GM23338 (cell line): ENCODE measurements around the gene COX17. TPM values are rescaled to one million over a fixed set of nuclear protein-coding genes. Genes with fewer than 3 reads are reported as not detected.

ENCODE experiments used
- ATAC-seq: fragments of 200-7000 bp; cut with Tn5 transposase; 3 replicates; pipeline ENCODE4 v1.9.1; 2020
- DNase-seq: peaks from one replicate; pipeline ENCODE4 v3.0.0-alpha.2; 2015; ENCODE audit warnings: low spot score
- H2AFZ ChIP-seq: fragments of 200-600 bp; sonication (generic); 2 replicates; pipeline ENCODE4 v1.8.0; 2016; ENCODE audit warnings: antibody characterized with exemption, mild to moderate bottlenecking, moderate library complexity
- H3F3A ChIP-seq: fragments of 200-600 bp; sonication (generic); replicated peaks from 2 replicates; pipeline ENCODE4 v1.8.0; 2017; ENCODE audit warnings: antibody characterized with exemption, mixed run types, low read depth
- H3K27ac ChIP-seq: fragments of 200-600 bp; sonication (generic); 2 replicates; pipeline ENCODE4 v1.6.1; 2016; ENCODE audit warnings: low read depth
- H3K27me3 ChIP-seq: fragments of 200-600 bp; sonication (generic); 2 replicates; pipeline ENCODE4 v1.8.0; 2016; ENCODE audit warnings: mild to moderate bottlenecking, mixed run types, moderate library complexity; ENCODE audit not compliant: insufficient read depth
- H3K36me3 ChIP-seq: fragments of 200-600 bp; sonication (generic); 2 replicates; pipeline ENCODE4 v1.8.0; 2016; ENCODE audit warnings: mild to moderate bottlenecking; ENCODE audit not compliant: insufficient read depth
- H3K4me1 ChIP-seq: fragments of 200-600 bp; sonication (generic); 2 replicates; pipeline ENCODE4 v1.8.0; 2016; ENCODE audit warnings: mild to moderate bottlenecking, moderate library complexity; ENCODE audit not compliant: insufficient read depth
- H3K4me2 ChIP-seq: fragments of 200-600 bp; sonication (generic); 2 replicates; pipeline ENCODE4 v1.7.1; 2017; ENCODE audit warnings: mixed run types
- H3K4me3 ChIP-seq: fragments of 200-600 bp; sonication (generic); 2 replicates; pipeline ENCODE4 v1.6.1; 2016; ENCODE audit warnings: mixed run types
- H3K79me2 ChIP-seq: fragments of 200-600 bp; sonication (generic); replicated peaks from 2 replicates; pipeline ENCODE4 v1.8.0; 2017; ENCODE audit warnings: mild to moderate bottlenecking; ENCODE audit not compliant: insufficient read depth
- H3K9me2 ChIP-seq: fragments of 200-600 bp; sonication (generic); 2 replicates; pipeline ENCODE4 v1.8.0; 2017; ENCODE audit not compliant: insufficient read depth
- H4K20me1 ChIP-seq: fragments of 200-600 bp; sonication (generic); replicated peaks from 2 replicates; pipeline ENCODE4 v1.8.0; 2017; ENCODE audit warnings: mild to moderate bottlenecking; ENCODE audit not compliant: insufficient read depth
- H3K27ac Mint-ChIP-seq: 2 replicates; pipeline ENCODE4 v1.8.0; 2020; ENCODE audit warnings: inconsistent platforms, mild to moderate bottlenecking, moderate library complexity, mixed read lengths
- H3K27me3 Mint-ChIP-seq: 3 replicates; pipeline ENCODE4 v1.8.0; 2022; ENCODE audit warnings: low read depth, mild to moderate bottlenecking, moderate library complexity, mixed read lengths, inconsistent platforms; ENCODE audit not compliant: insufficient read depth, poor library complexity
- H3K36me3 Mint-ChIP-seq: 3 replicates; pipeline ENCODE4 v1.8.0; 2021; ENCODE audit warnings: low read depth, mild to moderate bottlenecking, inconsistent platforms, moderate library complexity, mixed read lengths
- H3K4me1 Mint-ChIP-seq: 3 replicates; pipeline ENCODE4 v1.8.0; 2020; ENCODE audit warnings: mild to moderate bottlenecking, inconsistent platforms, mixed read lengths
- H3K4me3 Mint-ChIP-seq: 3 replicates; pipeline ENCODE4 v1.8.0; 2021; ENCODE audit warnings: moderate library complexity, mild to moderate bottlenecking, inconsistent platforms, mixed read lengths
- H3K9me3 Mint-ChIP-seq: 3 replicates; pipeline ENCODE4 v1.8.0; 2020; ENCODE audit warnings: moderate library complexity, mild to moderate bottlenecking, inconsistent platforms, mixed read lengths
- CREB1 ChIP-seq: fragments of 250-450 bp; sonication (Bioruptor Pico); IDR thresholded peaks from 2 replicates; pipeline ENCODE4 v1.5.0; 2020; ENCODE audit warnings: low read depth, mild to moderate bottlenecking, moderate library complexity
- CTCF ChIP-seq, 2 experiments: fragments of 200-600 bp in 1 of 2; sonication (generic) in 1 of 2; conservative IDR thresholded peaks; 2 replicates each; pipeline versions ENCODE4 v1.5.1 to v1.6.1; 2016 to 2017; ENCODE audit warnings: antibody characterized with exemption in 2 of 2, low read depth in 2 of 2, mild to moderate bottlenecking in 2 of 2, moderate library complexity in 1 of 2
- ETS1 ChIP-seq: IDR thresholded peaks from 2 replicates; pipeline ENCODE4 v1.6.1; 2016; ENCODE audit warnings: antibody characterized with exemption
- EZH2 ChIP-seq: fragments of 200-600 bp; sonication (generic); IDR thresholded peaks from one replicate; pipeline ENCODE4 v1.8.0; 2017; ENCODE audit warnings: antibody characterized with exemption, mild to moderate bottlenecking, low read depth; ENCODE audit not compliant: unreplicated experiment
- NANOG ChIP-seq: IDR thresholded peaks from 2 replicates; pipeline ENCODE4 v1.6.1; 2016; ENCODE audit warnings: antibody characterized with exemption, borderline replicate concordance
- POLR2AphosphoS5 ChIP-seq: IDR thresholded peaks from 2 replicates; pipeline ENCODE4 v1.6.1; 2016; ENCODE audit warnings: antibody characterized with exemption, low read depth
- polyA plus RNA-seq: library from polyadenylated mRNA; unstranded; fragments of >200 nt; fragmentation: Nextera tagmentation; extraction: Ambion mirVana; gene quantifications from 2 replicates; pipeline ENCODE4 v1.2.1, GENCODE V29; 2016
- total RNA-seq: library from RNA; depleted of rRNA; stranded (reverse); fragments of >200 nt; shearing (Covaris generic); gene quantifications from 2 replicates; pipeline ENCODE4 v1.2.3, GENCODE V29; 2014
- TF ChIP-seq, protein P1 (sequence below): fragments of 250-450 bp; sonication (Bioruptor Pico); IDR thresholded peaks from 2 replicates; pipeline ENCODE4 v1.5.0; 2020; ENCODE audit warnings: mild to moderate bottlenecking, moderate library complexity

The COX17 gene
- total and polyA plus RNA-seq, 2 experiments from 2014 or later = 24.0 to 324 TPM

DNA sequence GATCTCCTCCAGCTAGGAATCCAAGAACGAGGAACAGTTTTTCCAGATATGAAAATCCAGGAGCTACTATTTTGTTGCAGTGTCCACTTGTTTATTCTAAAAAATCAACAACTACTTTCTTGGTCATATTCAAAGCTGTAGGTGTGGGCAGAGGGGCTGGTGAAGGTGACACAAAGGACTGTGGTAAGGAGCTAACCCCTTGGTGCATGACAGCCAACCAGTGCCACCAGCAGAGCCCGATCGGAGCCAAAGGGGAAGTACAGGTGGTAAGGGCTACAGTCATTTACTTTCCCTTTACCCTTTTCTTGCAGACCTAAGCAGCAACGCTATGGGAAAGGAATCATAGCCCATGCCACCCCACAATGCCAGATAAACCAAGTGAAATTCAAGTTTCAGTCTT lies 48.8 kb downstream of the COX17 start (continued):
- TF ChIP-seq, protein P1, sequence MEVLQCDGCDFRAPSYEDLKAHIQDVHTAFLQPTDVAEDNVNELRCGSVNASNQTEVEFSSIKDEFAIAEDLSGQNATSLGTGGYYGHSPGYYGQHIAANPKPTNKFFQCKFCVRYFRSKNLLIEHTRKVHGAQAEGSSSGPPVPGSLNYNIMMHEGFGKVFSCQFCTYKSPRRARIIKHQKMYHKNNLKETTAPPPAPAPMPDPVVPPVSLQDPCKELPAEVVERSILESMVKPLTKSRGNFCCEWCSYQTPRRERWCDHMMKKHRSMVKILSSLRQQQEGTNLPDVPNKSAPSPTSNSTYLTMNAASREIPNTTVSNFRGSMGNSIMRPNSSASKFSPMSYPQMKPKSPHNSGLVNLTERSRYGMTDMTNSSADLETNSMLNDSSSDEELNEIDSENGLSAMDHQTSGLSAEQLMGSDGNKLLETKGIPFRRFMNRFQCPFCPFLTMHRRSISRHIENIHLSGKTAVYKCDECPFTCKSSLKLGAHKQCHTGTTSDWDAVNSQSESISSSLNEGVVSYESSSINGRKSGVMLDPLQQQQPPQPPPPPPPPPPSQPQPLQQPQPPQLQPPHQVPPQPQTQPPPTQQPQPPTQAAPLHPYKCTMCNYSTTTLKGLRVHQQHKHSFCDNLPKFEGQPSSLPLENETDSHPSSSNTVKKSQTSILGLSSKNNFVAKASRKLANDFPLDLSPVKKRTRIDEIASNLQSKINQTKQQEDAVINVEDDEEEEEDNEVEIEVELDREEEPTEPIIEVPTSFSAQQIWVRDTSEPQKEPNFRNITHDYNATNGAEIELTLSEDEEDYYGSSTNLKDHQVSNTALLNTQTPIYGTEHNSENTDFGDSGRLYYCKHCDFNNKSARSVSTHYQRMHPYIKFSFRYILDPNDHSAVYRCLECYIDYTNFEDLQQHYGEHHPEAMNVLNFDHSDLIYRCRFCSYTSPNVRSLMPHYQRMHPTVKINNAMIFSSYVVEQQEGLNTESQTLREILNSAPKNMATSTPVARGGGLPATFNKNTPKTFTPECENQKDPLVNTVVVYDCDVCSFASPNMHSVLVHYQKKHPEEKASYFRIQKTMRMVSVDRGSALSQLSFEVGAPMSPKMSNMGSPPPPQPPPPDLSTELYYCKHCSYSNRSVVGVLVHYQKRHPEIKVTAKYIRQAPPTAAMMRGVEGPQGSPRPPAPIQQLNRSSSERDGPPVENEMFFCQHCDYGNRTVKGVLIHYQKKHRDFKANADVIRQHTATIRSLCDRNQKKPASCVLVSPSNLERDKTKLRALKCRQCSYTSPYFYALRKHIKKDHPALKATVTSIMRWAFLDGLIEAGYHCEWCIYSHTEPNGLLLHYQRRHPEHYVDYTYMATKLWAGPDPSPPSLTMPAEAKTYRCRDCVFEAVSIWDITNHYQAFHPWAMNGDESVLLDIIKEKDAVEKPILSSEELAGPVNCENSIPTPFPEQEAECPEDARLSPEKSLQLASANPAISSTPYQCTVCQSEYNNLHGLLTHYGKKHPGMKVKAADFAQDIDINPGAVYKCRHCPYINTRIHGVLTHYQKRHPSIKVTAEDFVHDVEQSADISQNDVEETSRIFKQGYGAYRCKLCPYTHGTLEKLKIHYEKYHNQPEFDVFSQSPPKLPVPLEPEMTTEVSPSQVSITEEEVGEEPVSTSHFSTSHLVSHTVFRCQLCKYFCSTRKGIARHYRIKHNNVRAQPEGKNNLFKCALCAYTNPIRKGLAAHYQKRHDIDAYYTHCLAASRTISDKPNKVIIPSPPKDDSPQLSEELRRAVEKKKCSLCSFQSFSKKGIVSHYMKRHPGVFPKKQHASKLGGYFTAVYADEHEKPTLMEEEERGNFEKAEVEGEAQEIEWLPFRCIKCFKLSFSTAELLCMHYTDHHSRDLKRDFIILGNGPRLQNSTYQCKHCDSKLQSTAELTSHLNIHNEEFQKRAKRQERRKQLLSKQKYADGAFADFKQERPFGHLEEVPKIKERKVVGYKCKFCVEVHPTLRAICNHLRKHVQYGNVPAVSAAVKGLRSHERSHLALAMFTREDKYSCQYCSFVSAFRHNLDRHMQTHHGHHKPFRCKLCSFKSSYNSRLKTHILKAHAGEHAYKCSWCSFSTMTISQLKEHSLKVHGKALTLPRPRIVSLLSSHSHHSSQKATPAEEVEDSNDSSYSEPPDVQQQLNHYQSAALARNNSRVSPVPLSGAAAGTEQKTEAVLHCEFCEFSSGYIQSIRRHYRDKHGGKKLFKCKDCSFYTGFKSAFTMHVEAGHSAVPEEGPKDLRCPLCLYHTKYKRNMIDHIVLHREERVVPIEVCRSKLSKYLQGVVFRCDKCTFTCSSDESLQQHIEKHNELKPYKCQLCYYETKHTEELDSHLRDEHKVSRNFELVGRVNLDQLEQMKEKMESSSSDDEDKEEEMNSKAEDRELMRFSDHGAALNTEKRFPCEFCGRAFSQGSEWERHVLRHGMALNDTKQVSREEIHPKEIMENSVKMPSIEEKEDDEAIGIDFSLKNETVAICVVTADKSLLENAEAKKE (CRISPR knock-in tag) = no peak
- no peak for TF ChIP-seq CTCF (conservative IDR thresholded peaks at IDR 0.05; ENCODE audit: low read depth in 2 of 2)

GRCh38 chr3:119627461-119627860 lies 49.7 kb downstream of the COX17 start:
- no peaks in the 10 kb centered on the region for H3K9me2 ChIP-seq
- Mint-ChIP-seq H3K36me3 (no peaks in the 10 kb centered on the region), H3K27me3 (peaks cover 2% of the 10 kb centered on the region), H3K9me3 (no peaks in the 10 kb centered on the region), H3K4me3 (no peak overlapping the region), H3K27ac (no peak overlapping the region), H3K4me1 (peaks cover 21% of the 10 kb centered on the region)
- H3K27me3 ChIP-seq = no peaks in the 10 kb centered on the region
- H3K36me3 ChIP-seq = no peaks in the 10 kb centered on the region
- no peak overlapping the region for H3K27ac ChIP-seq
- H2AFZ ChIP-seq = peak overlapping the region; percentile 78
- DNase-seq (peak; percentile 15), ATAC-seq (peak; percentile 60)
- H3K79me2 ChIP-seq = no peaks in the 10 kb centered on the region
- H3F3A ChIP-seq = no peaks in the 10 kb centered on the region
- no peak overlapping the region for H3K4me2 ChIP-seq
- H3K4me1 ChIP-seq = no peaks in the 10 kb centered on the region
- no peaks in the 10 kb centered on the region for H4K20me1 ChIP-seq
- no peak overlapping the region for H3K4me3 ChIP-seq
- no peak for TF ChIP-seq ETS1
- no peak for TF ChIP-seq NANOG
- TF ChIP-seq, protein P1 (CRISPR knock-in tag) = no peak
- no peak for TF ChIP-seq EZH2
- TF ChIP-seq CREB1 (CRISPR knock-in tag) = no peak
- TF ChIP-seq POLR2AphosphoS5 = no peak
